ENCODE results near the gene SERP2.

GRCh38 chr13:44373601-44374347, at the start of gene SERP2:
- TF ChIP-seq ZNF18 (tag by site-specific recombination; IDR thresholded peaks at IDR 0.05) (no peak), CTCF (tag by site-specific recombination; IDR thresholded peaks at IDR 0.05) (no peak), ZNF157 (tag by site-specific recombination; IDR thresholded peaks at IDR 0.05) (no peak), ATF2 (tag by site-specific recombination; IDR thresholded peaks at IDR 0.05; ENCODE audit: low read depth) (no peak), ZFP3 (tag by site-specific recombination; IDR thresholded peaks at IDR 0.05; ENCODE audit: low read depth) (no peak), ZNF311 (tag by site-specific recombination; IDR thresholded peaks at IDR 0.05; ENCODE audit: borderline replicate concordance) (no peak), ZNF394 (tag by site-specific recombination; IDR thresholded peaks at IDR 0.05; ENCODE audit: borderline replicate concordance) (no peak)

Measured in HEK293 (cell line).